ENCODE results near the gene ADM.

ADM gene

GRCh38 chr11:10305262-10305963 is 540 bp downstream of the ADM start:
- no peak for TF ChIP-seq CTCF (IDR thresholded peaks at IDR 0.05; ENCODE audit: extremely low read depth, insufficient read depth, missing control alignments)
- no peak for DNase-seq (ENCODE audit: low spot score)
- in situ Hi-C loops (cut with MboI; ENCODE audit: low pct_unique_long_range_greater_than_20kb, low sequenced_read_pairs, unreplicated experiment): loop anchor here (25.0 kb wide), 2 partner anchors 318 to 443 kb away; no protein-coding TSS in a partner anchor

GRCh38 chr11:10305964-10306918 is 1.4 kb downstream of the ADM start:
- TF ChIP-seq CTCF (IDR thresholded peaks at IDR 0.05; ENCODE audit: extremely low read depth, insufficient read depth, missing control alignments): no peak
- in situ Hi-C loops (cut with MboI; ENCODE audit: low pct_unique_long_range_greater_than_20kb, low sequenced_read_pairs, unreplicated experiment): loop anchor here (25.0 kb wide), 2 partner anchors 319 to 444 kb away; no protein-coding TSS in a partner anchor
- no peak for DNase-seq (ENCODE audit: low spot score)

GRCh38 chr11:10307022-10307399 is 2.1 kb downstream of the ADM start:
- in situ Hi-C loops (cut with MboI; ENCODE audit: low pct_unique_long_range_greater_than_20kb, low sequenced_read_pairs, unreplicated experiment): loop anchor here (25.0 kb wide), 2 partner anchors 320 to 445 kb away; no protein-coding TSS in a partner anchor
- no peak for TF ChIP-seq CTCF (IDR thresholded peaks at IDR 0.05; ENCODE audit: extremely low read depth, insufficient read depth, missing control alignments)
- DNase-seq (ENCODE audit: low spot score): peak; percentile 72

- in situ Hi-C loops (cut with MboI; ENCODE audit: low pct_unique_long_range_greater_than_20kb, low sequenced_read_pairs, unreplicated experiment): loop anchor here (25.0 kb wide), 2 partner anchors 320 to 445 kb away; no protein-coding TSS in a partner anchor
- peak; percentile 96 for TF ChIP-seq CTCF (IDR thresholded peaks at IDR 0.05; ENCODE audit: extremely low read depth, insufficient read depth, missing control alignments)
- DNase-seq (ENCODE audit: low spot score): peak; percentile 84
These were observed 2.7 kb downstream of the ADM start for GRCh38 chr11:10307400-10308200.

GRCh38 chr11:10308201-10308954 is 3.5 kb downstream of the ADM start:
- in situ Hi-C loops (cut with MboI; ENCODE audit: low pct_unique_long_range_greater_than_20kb, low sequenced_read_pairs, unreplicated experiment): loop anchor here (25.0 kb wide), 2 partner anchors 321 to 446 kb away; no protein-coding TSS in a partner anchor
- no peak for DNase-seq (ENCODE audit: low spot score)

More at GRCh38 chr11:10308201-10308954, 3.5 kb downstream of the ADM start:
- TF ChIP-seq CTCF (IDR thresholded peaks at IDR 0.05; ENCODE audit: extremely low read depth, insufficient read depth, missing control alignments): peak; percentile 39
